Measurements from ENCODE around the gene VMP1.
"Not testable (repeated sequence)": the region's sequence is repeated elsewhere in the genome, so short reads cannot be mapped to it uniquely, and the experiment has no call there.

The VMP1 gene

GRCh38 chr17:59870482-59870881 lies 163.0 kb downstream of the VMP1 start:
- TF ChIP-seq CTCF (IDR thresholded peaks at IDR 0.05; ENCODE audit: low read length, missing control alignments) = no peak
- DNase-seq (ENCODE audit: low read depth) = no peak
- H3K4me3 ChIP-seq (replicated peaks; ENCODE audit: low read depth, low read length) = no peak overlapping the region

GRCh38 chr17:59872351-59872750 lies 164.9 kb downstream of the VMP1 start:
- no peak overlapping the region for H3K4me3 ChIP-seq (replicated peaks; ENCODE audit: low read depth, low read length)
- TF ChIP-seq CTCF (IDR thresholded peaks at IDR 0.05; ENCODE audit: low read length, missing control alignments) = no peak
- no peak for DNase-seq (ENCODE audit: low read depth)

- DNase-seq (ENCODE audit: low read depth); H3K4me3 ChIP-seq (replicated peaks; ENCODE audit: low read depth, low read length): not testable (repeated sequence)
These were observed 166.0 kb downstream of the VMP1 start for GRCh38 chr17:59873414-59873813.

GRCh38 chr17:59874376-59874775 lies 166.9 kb downstream of the VMP1 start:
- TF ChIP-seq CTCF (IDR thresholded peaks at IDR 0.05; ENCODE audit: low read length, missing control alignments) = no peak
- DNase-seq (ENCODE audit: low read depth) = no peak

GRCh38 chr17:59876107-59876506 lies 168.7 kb downstream of the VMP1 start:
- no peak overlapping the region for H3K4me3 ChIP-seq (replicated peaks; ENCODE audit: low read depth, low read length)
- TF ChIP-seq CTCF (IDR thresholded peaks at IDR 0.05; ENCODE audit: low read length, missing control alignments) = no peak
- DNase-seq (ENCODE audit: low read depth) = peak; percentile 72

More at GRCh38 chr17:59874376-59874775, 166.9 kb downstream of the VMP1 start:
- no peak overlapping the region for H3K4me3 ChIP-seq (replicated peaks; ENCODE audit: low read depth, low read length)

- no peak for DNase-seq (ENCODE audit: low read depth)
- TF ChIP-seq CTCF (IDR thresholded peaks at IDR 0.05; ENCODE audit: low read length, missing control alignments) = no peak
- H3K4me3 ChIP-seq (replicated peaks; ENCODE audit: low read depth, low read length) = no peak overlapping the region
These were observed 170.5 kb downstream of the VMP1 start for GRCh38 chr17:59877965-59878364.

GRCh38 chr17:59878624-59879023 lies 171.2 kb downstream of the VMP1 start:
- no peak overlapping the region for H3K4me3 ChIP-seq (replicated peaks; ENCODE audit: low read depth, low read length)
- TF ChIP-seq CTCF (IDR thresholded peaks at IDR 0.05; ENCODE audit: low read length, missing control alignments) = no peak
- no peak for DNase-seq (ENCODE audit: low read depth)
